Loucy (cell line): ENCODE results near the gene BPIFB2.

Experiments
- CTCF ChIP-seq: fragments of 200-600 bp; sonication (generic); conservative IDR thresholded peaks from 2 replicates; pipeline ENCODE4 v1.5.1; 2014; ENCODE audit warnings: mild to moderate bottlenecking, antibody characterized with exemption, low read length
- EZH2phosphoT487 ChIP-seq: fragments of 200-600 bp; IDR thresholded peaks from 2 replicates; pipeline ENCODE4 v1.6.1; 2018; ENCODE audit warnings: antibody characterized with exemption, mild to moderate bottlenecking, moderate library complexity, borderline replicate concordance

- TF ChIP-seq CTCF (no peak), EZH2phosphoT487 (no peak)
These were observed 23.3 kb upstream of the BPIFB2 start for GRCh38 chr20:32984196-32984595.
